ENCODE results near the gene DDX31.

DDX31 gene

GRCh38 chr9:132584601-132585560, 84.9 kb downstream of the DDX31 start:
- TF ChIP-seq, protein P1, sequence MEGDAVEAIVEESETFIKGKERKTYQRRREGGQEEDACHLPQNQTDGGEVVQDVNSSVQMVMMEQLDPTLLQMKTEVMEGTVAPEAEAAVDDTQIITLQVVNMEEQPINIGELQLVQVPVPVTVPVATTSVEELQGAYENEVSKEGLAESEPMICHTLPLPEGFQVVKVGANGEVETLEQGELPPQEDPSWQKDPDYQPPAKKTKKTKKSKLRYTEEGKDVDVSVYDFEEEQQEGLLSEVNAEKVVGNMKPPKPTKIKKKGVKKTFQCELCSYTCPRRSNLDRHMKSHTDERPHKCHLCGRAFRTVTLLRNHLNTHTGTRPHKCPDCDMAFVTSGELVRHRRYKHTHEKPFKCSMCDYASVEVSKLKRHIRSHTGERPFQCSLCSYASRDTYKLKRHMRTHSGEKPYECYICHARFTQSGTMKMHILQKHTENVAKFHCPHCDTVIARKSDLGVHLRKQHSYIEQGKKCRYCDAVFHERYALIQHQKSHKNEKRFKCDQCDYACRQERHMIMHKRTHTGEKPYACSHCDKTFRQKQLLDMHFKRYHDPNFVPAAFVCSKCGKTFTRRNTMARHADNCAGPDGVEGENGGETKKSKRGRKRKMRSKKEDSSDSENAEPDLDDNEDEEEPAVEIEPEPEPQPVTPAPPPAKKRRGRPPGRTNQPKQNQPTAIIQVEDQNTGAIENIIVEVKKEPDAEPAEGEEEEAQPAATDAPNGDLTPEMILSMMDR (IDR thresholded peaks at IDR 0.05; ENCODE audit: borderline replicate concordance, control extremely low read depth, extremely low read depth, insufficient read depth, missing control alignments): no peak
- no peak for DNase-seq (ENCODE audit: low spot score)
- in situ Hi-C loops (cut with MboI; ENCODE audit: low sequenced_read_pairs, unreplicated experiment): no loop called here

DNA sequence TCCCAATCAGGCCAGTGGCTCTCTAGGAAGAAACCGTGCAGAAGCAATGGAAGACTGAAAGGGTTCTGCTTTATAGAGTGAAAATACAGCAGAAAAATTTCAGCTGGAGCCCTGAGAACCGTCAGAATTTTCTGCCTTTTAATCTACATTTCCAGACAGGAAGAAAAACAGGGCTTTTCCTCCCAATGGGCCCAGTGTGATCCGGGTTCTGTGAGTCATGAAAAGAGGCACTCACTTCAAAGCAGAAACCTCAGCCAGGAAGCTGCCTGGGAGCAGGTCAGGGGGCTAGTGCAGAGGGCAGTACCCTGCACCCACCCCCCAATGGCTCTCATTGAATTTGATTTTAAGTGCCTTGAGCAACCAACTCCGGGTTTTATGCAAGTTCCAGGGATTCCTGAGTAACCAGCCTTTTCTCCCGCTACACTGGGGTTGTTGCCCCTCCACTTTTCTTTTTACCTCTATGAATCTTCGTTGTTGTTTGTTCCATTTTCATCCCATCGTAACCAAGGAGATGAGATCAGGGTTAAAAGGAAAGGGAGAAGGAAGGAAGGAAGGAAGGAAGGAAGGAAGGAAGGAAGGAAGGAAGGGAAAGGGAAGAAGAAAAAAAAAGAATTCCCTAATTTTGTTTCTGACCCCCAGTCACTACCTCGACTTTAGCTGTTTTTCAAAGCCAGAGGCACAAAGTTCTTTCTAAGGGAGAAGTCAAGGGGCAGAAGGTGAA, 86.0 kb downstream of the DDX31 start:
- no peak for DNase-seq (ENCODE audit: low spot score)
- in situ Hi-C loops (cut with MboI; ENCODE audit: low sequenced_read_pairs, unreplicated experiment): no loop called here
- TF ChIP-seq, protein P1 (IDR thresholded peaks at IDR 0.05; ENCODE audit: borderline replicate concordance, control extremely low read depth, extremely low read depth, insufficient read depth, missing control alignments): no peak

DNA sequence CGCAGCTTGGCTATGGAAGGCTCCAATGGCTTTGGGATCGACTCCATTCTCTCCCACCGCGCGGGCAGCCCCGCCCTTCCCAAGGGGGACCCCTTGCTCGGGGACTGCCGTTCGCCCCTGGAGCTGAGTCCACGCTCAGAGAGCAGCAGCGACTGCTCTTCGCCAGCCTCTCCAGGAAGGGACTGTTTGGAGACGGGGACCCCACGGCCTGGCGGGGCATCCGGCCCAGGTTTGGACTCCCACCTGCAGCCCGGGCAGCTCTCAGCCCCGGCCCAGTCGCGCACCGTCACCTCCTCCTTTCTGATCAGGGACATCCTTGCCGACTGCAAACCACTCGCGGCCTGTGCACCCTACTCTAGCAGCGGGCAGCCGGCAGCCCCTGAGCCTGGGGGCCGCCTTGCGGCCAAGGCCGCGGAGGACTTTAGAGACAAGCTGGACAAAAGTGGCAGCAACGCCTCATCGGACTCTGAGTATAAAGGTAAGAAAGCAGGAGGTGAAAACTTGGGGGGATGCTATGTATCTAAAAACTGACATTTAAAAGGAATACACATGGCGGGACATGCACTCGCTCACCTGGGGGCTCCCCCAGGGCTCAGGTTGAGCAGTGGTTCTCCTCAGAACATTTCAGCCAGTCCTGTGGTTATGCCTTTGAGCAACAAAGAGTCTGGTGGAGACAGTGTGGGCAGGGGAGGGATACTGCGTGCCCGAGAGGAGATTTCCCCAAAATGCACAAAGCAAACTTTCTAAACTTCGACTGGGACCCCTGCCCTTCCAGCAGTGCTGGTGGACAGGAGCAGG, 86.8 kb downstream of the DDX31 start:
- DNase-seq (ENCODE audit: low spot score): no peak
- in situ Hi-C loops (cut with MboI; ENCODE audit: low sequenced_read_pairs, unreplicated experiment): no loop called here
- TF ChIP-seq, protein P1 (IDR thresholded peaks at IDR 0.05; ENCODE audit: borderline replicate concordance, control extremely low read depth, extremely low read depth, insufficient read depth, missing control alignments): no peak

DNA sequence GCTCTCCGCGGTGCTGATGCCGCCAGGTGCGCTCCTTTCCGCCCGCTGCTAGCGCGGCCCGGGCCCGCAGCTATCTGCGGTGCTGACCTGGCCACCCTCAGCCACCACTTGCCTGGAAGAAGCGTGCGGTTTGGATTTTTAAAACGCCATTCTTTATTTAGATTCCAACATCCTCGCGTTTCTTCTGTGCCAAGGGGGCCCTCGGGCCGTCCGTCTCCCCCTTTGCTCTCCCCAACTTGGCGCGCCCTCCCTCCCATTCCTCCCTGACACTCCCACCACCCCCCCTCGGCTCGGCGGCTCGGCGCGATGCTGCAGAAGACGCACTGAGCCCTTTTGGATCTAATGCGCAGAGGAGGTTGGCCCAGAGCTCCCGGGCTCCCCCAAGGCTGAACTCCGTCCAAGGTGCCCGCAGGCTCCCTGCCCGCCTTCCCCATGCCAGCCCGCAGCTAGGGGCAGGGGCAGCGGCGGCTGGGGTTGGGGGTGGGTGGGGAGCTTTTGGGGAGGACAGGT, 87.5 kb downstream of the DDX31 start, which contains the start of gene BARHL1:
Gene BARHL1 (plus strand): TSS at position 331 of the 510 bp plus-strand sequence. CDS start 192 bp downstream, outside the sequence.
- TF ChIP-seq, protein P1 (IDR thresholded peaks at IDR 0.05; ENCODE audit: borderline replicate concordance, control extremely low read depth, extremely low read depth, insufficient read depth, missing control alignments): no peak
- no peak for DNase-seq (ENCODE audit: low spot score)
- in situ Hi-C loops (cut with MboI; ENCODE audit: low sequenced_read_pairs, unreplicated experiment): no loop called here

- TF ChIP-seq, protein P1 (IDR thresholded peaks at IDR 0.05; ENCODE audit: borderline replicate concordance, control extremely low read depth, extremely low read depth, insufficient read depth, missing control alignments): no peak
- in situ Hi-C loops (cut with MboI; ENCODE audit: low sequenced_read_pairs, unreplicated experiment): loop anchor here (10.0 kb wide), 1 partner anchor 165 kb away; the partner anchor contains the start of gene CFAP77
- DNase-seq (ENCODE audit: low spot score): no peak
Measured at GRCh38 chr9:132579427-132579798, 90.4 kb downstream of the DDX31 start.
